Trophoblast cell (in vitro differentiated cells and primary cell): ENCODE results near the gene USP9X.
"Not testable (repeated sequence)": the region's sequence is repeated elsewhere in the genome, so short reads cannot be mapped to it uniquely, and the experiment has no call there.

ENCODE experiments used
- DNase-seq, 2 donors: peaks; one replicate each; pipeline ENCODE4 v3.0.0-alpha.2; 2016
- H2AFZ ChIP-seq: 2 replicates; pipeline ENCODE4 v1.6.1; 2013; ENCODE audit warnings: low read length, moderate library complexity, mild to moderate bottlenecking; ENCODE audit not compliant: insufficient read depth, poor library complexity
- H2AK5ac ChIP-seq: 2 replicates; pipeline ENCODE4 v1.6.1; 2013; ENCODE audit warnings: mild to moderate bottlenecking, low read length
- H2BK120ac ChIP-seq: 2 replicates; pipeline ENCODE4 v1.6.1; 2013; ENCODE audit warnings: low read length, mild to moderate bottlenecking, moderate library complexity; ENCODE audit not compliant: insufficient read depth, poor library complexity
- H2BK12ac ChIP-seq: 2 replicates; pipeline ENCODE4 v1.6.1; 2013; ENCODE audit warnings: mild to moderate bottlenecking, low read length, moderate library complexity
- H2BK5ac ChIP-seq: 2 replicates; pipeline ENCODE4 v1.6.1; 2013; ENCODE audit warnings: low read length, low read depth, moderate library complexity, mild to moderate bottlenecking; ENCODE audit not compliant: poor library complexity
- H3K14ac ChIP-seq: 2 replicates; pipeline ENCODE4 v1.6.1; 2013; ENCODE audit warnings: mild to moderate bottlenecking, low read length
- H3K18ac ChIP-seq: 2 replicates; pipeline ENCODE4 v1.6.1; 2013; ENCODE audit warnings: mild to moderate bottlenecking, low read length
- H3K23ac ChIP-seq: 2 replicates; pipeline ENCODE4 v1.6.1; 2013; ENCODE audit warnings: low read length
- H3K27ac ChIP-seq: 2 replicates; pipeline ENCODE4 v1.5.1; 2013; ENCODE audit warnings: low read depth, mild to moderate bottlenecking, inconsistent platforms, low read length, moderate library complexity
- H3K27me3 ChIP-seq: 2 replicates; pipeline ENCODE4 v1.6.1; 2013; ENCODE audit warnings: inconsistent platforms, mild to moderate bottlenecking, low read length, moderate library complexity; ENCODE audit not compliant: insufficient read depth
- H3K36me3 ChIP-seq, 2 experiments: 1 replicate in 1 of 2; 2 replicates in 1 of 2; pipeline ENCODE4 v1.6.1; 2013; ENCODE audit warnings: low read length in 2 of 2, mild to moderate bottlenecking in 2 of 2, moderate library complexity in 1 of 2; ENCODE audit not compliant: insufficient read depth in 2 of 2, control insufficient read depth in 1 of 2
- H3K4ac ChIP-seq: 2 replicates; pipeline ENCODE4 v1.6.1; 2013; ENCODE audit warnings: low read depth, mild to moderate bottlenecking, low read length, moderate library complexity
- H3K4me1 ChIP-seq, 2 experiments: 1 replicate in 1 of 2; 2 replicates in 1 of 2; pipeline ENCODE4 v1.6.1; 2013; ENCODE audit warnings: low read length in 2 of 2, mild to moderate bottlenecking in 2 of 2, moderate library complexity in 1 of 2; ENCODE audit not compliant: insufficient read depth in 2 of 2, control insufficient read depth in 1 of 2
- H3K4me2 ChIP-seq: 2 replicates; pipeline ENCODE4 v1.6.1; 2013; ENCODE audit warnings: inconsistent platforms, mild to moderate bottlenecking, low read length, moderate library complexity
- H3K4me3 ChIP-seq: 2 replicates; pipeline ENCODE4 v1.5.1; 2013; ENCODE audit warnings: mild to moderate bottlenecking, low read depth, low read length, inconsistent platforms
- H3K79me1 ChIP-seq: one replicate; pipeline ENCODE4 v1.6.1; 2013; ENCODE audit warnings: low read length
- H3K79me2 ChIP-seq: 2 replicates; pipeline ENCODE4 v1.6.1; 2013; ENCODE audit warnings: low read length, mild to moderate bottlenecking; ENCODE audit not compliant: control insufficient read depth, insufficient read depth, poor library complexity
- H3K9ac ChIP-seq: 2 replicates; pipeline ENCODE4 v1.6.1; 2013; ENCODE audit warnings: mild to moderate bottlenecking, low read length
- H3K9me3 ChIP-seq: 2 replicates; pipeline ENCODE4 v1.6.1; 2013; ENCODE audit warnings: low read depth, mild to moderate bottlenecking, control low read depth, inconsistent platforms, low read length; ENCODE audit not compliant: insufficient read depth
- H4K12ac ChIP-seq: 2 replicates; pipeline ENCODE4 v1.6.1; 2013; ENCODE audit warnings: low read depth, mild to moderate bottlenecking, low read length, moderate library complexity
- H4K8ac ChIP-seq: 2 replicates; pipeline ENCODE4 v1.6.1; 2013; ENCODE audit warnings: low read depth, mild to moderate bottlenecking, low read length, moderate library complexity
- H4K91ac ChIP-seq: one replicate; pipeline ENCODE4 v1.6.1; 2013; ENCODE audit warnings: low read depth, mild to moderate bottlenecking, low read length, moderate library complexity
- WGBS: extraction: QIAGEN DNeasy Blood & Tissue Kit; methylation state at CpG from one replicate; pipeline ENCODE4 v1.1.7; 2013; ENCODE audit warnings: missing lambda C conversion rate; ENCODE audit not compliant: insufficient read length, insufficient coverage; ENCODE audit errors: extremely low coverage; 5-methylcytosine and 5-hydroxymethylcytosine counted together

Gene USP9X

DNA sequence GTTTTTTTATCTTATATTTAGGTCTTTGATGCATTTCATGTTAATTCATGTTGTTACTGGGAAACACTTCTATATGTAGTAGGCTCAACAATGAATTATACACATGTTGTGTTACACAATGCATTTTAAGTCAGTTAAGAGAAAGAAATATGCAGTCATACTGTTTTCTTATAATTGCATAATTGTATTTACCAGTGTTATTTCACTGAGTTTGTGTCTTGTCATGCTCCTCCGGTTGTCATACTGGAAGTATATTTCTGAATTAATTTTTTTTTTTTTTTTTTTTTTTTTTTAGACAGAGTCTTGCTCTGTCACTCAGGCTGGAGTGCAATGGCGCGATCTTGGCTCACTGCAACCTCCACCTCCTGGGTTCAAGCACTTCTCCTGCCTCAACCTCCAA, 21.0 kb downstream of the USP9X start:
- not testable (repeated sequence) for H2BK12ac ChIP-seq, H4K8ac ChIP-seq, H3K23ac ChIP-seq, H3K36me3 ChIP-seq, H2BK5ac ChIP-seq, H2BK120ac ChIP-seq, H4K91ac ChIP-seq, H3K4me3 ChIP-seq, H3K79me1 ChIP-seq, H3K14ac ChIP-seq, H3K4ac ChIP-seq, H2AK5ac ChIP-seq, H3K27ac ChIP-seq, H3K27me3 ChIP-seq, DNase-seq, H3K18ac ChIP-seq, H3K9ac ChIP-seq, H3K9me3 ChIP-seq, H3K4me2 ChIP-seq, H2AFZ ChIP-seq, H4K12ac ChIP-seq, H3K79me2 ChIP-seq
- no CpG with 5 or more reads among the region's 3 CpGs for WGBS
- H3K4me1 ChIP-seq, result peaks cover 8 to 11% of the 10 kb centered on the region in 2 experiments

DNA sequence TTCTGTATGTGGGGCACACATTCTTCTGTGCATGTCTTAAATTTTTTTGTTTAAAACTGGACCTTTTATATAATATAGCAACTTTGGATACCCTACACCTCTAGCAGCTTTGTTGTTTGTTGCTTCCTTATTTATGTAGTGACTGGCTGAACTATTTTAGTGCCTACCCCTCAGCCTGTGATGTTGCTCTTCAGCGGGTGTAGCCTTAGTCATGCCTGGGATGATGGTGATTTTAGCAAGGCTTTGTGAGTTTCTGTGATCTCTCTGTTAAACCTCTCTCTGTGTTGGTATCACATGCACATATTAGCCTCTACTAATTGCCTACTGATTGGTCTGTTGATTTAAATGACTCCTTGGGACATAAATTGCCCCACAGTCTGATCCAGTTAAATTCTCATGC, 22.8 kb downstream of the USP9X start:
- Histone ChIP-seq H3K79me1 (peaks cover 2% of the 10 kb centered on the region), H2BK120ac (no peak overlapping the region), H4K12ac (no peak overlapping the region), H3K9ac (no peak overlapping the region), H4K8ac (no peak overlapping the region), H3K4me2 (no peak overlapping the region), H3K23ac (no peak overlapping the region), H3K18ac (no peak overlapping the region), H2BK12ac (no peak overlapping the region), H3K79me2 (peaks cover 7% of the 10 kb centered on the region), H2BK5ac (no peak overlapping the region), H2AK5ac (no peak overlapping the region), H3K14ac (no peak overlapping the region), H3K27ac (no peak overlapping the region), H4K91ac (no peak overlapping the region), H3K4ac (no peak overlapping the region), H3K4me1 (peaks cover 8 to 11% of the 10 kb centered on the region in 2 experiments), H3K36me3 (no peaks in the 10 kb centered on the region), H2AFZ (no peak overlapping the region), H3K9me3 (no peaks in the 10 kb centered on the region), H3K27me3 (no peaks in the 10 kb centered on the region), H3K4me3 (no peak overlapping the region)
- no peak for DNase-seq
- no CpG with 5 or more reads among the region's 1 CpG for WGBS

DNA sequence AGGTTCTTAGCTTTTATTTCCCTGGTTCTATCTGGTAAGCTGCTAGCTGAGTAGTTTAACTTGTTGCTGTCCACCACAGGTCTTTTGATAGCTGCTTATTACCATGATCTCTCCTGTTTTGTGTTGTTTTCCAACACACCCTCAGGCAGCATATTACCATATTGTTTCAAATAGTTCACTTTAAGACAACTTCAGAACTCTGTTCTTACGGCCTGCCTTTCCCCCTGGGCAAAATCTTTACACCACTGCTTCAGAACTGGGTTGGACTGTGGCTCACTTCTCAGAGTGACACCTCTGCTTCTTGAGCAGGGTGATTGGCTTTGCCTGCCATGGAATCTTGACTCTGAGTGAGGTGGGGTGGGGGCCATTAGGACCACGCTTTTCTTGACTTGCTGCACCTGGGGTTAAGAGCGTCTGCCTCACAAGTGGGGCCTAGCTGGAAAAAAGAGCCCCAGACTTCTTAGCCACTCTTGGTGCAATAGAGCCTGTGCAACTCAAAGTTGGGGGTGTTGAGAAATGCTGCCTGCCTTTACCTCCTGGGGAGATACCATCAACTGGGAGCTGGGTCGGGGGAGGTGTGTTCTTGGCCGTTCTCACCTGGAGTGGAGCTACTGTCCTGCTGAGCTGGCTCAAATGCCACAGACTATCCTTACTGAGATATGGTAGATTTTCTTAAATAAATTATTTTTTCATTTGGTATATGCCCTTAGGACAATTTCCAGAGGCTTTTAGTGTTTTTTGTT, 23.4 kb downstream of the USP9X start:
- Histone ChIP-seq H4K91ac (no peak overlapping the region), H3K27ac (no peak overlapping the region), H3K14ac (no peak overlapping the region), H3K4ac (peak overlapping the region; percentile 21), H2BK120ac (no peak overlapping the region), H2BK5ac (no peak overlapping the region), H3K4me1 (peaks cover 8 to 11% of the 10 kb centered on the region in 2 experiments), H2AFZ (no peak overlapping the region), H3K4me3 (no peak overlapping the region), H3K9ac (no peak overlapping the region), H4K12ac (no peak overlapping the region), H3K79me2 (peaks cover 7% of the 10 kb centered on the region), H3K18ac (no peak overlapping the region), H3K79me1 (peaks cover 2% of the 10 kb centered on the region), H2AK5ac (no peak overlapping the region), H3K27me3 (no peaks in the 10 kb centered on the region), H3K4me2 (no peak overlapping the region), H3K36me3 (no peaks in the 10 kb centered on the region), H4K8ac (no peak overlapping the region), H3K23ac (no peak overlapping the region), H2BK12ac (no peak overlapping the region), H3K9me3 (no peaks in the 10 kb centered on the region)
- DNase-seq, result peak in 1 of 2 donors; percentile 21
- WGBS, result no CpG with 5 or more reads among the region's 5 CpGs

DNA sequence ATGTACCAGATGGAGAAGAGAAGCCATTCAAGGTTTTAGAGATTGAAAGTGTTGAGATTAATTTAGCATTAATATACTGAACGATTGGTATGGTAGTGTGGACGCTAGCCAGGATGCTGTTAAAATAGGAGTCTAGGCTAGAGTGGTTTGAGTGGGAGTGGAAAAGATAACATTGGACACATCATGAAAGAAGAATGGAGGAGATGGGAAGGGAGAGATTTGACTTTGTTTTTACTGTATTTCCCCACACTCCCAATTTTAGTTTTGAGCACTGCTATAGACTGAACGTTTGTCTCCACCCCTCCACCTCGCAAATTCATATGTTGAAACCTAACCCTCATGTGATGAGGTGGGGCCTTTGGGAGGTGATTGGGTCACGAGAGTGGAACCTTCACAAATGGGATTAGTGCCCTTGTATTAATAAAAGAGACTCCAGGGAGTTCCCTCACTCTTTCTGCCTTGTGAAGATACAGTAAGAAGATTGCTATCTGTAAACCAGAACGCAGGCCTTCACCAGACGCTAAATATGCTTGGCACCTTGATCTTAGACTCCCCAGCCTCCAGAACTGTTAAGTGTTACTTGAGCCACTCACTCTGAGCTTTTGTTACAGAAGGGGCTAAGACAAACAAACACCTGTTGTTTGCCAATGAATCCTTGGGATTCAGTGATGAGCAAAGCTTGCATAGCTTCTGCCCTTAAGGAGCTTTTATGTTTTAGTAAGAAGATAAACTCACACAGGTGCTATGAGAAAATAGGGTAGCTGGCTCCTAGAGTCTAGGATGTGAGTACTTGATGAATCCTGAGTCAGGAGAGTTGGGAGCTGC, 25.8 kb downstream of the USP9X start:
- Histone ChIP-seq H3K14ac (no peak overlapping the region), H3K4me2 (no peak overlapping the region), H4K91ac (no peak overlapping the region), H3K27me3 (no peaks in the 10 kb centered on the region), H4K12ac (no peak overlapping the region), H3K9ac (no peak overlapping the region), H2AFZ (no peak overlapping the region), H3K4me3 (no peak overlapping the region), H3K18ac (no peak overlapping the region), H3K36me3 (no peaks in the 10 kb centered on the region), H2AK5ac (no peak overlapping the region), H3K23ac (no peak overlapping the region), H3K27ac (no peak overlapping the region), H3K4me1 (peaks cover 8 to 11% of the 10 kb centered on the region in 2 experiments), H3K4ac (peak overlapping the region; percentile 33), H3K9me3 (no peaks in the 10 kb centered on the region), H2BK5ac (no peak overlapping the region), H2BK12ac (no peak overlapping the region), H4K8ac (no peak overlapping the region), H2BK120ac (no peak overlapping the region), H3K79me1 (peaks cover 2% of the 10 kb centered on the region), H3K79me2 (peaks cover 7% of the 10 kb centered on the region)
- no peak for DNase-seq
- no CpG with 5 or more reads among the region's 7 CpGs for WGBS
